ENCODE data around the gene GP5.
A peak's percentile ranks its signal among the peaks of the same experiment; 100 is the strongest.

GP5 gene

GRCh38 chr3:194396859-194397756 lies 2.0 kb downstream of the GP5 start:
- DNase-seq (ENCODE audit: low read depth in 2 of 2) = no peak

GRCh38 chr3:194396539-194396858 lies 2.6 kb downstream of the GP5 start:
- no peak for DNase-seq (ENCODE audit: low read depth in 2 of 2)

- DNase-seq (ENCODE audit: low read depth in 2 of 2) = peak in 1 of 2 donors; percentile 21
Observed at GRCh38 chr3:194395778-194396538, 3.1 kb downstream of the GP5 start.

GRCh38 chr3:194395212-194395611 lies 3.9 kb downstream of the GP5 start:
- DNase-seq (ENCODE audit: low read depth in 2 of 2) = no peak

- DNase-seq (ENCODE audit: low read depth in 2 of 2) = no peak
Observed at GRCh38 chr3:194392576-194392975, 6.5 kb downstream of the GP5 start.

GRCh38 chr3:194390835-194391234 lies 8.2 kb downstream of the GP5 start:
- DNase-seq (ENCODE audit: low read depth in 2 of 2) = no peak

- DNase-seq (ENCODE audit: low read depth in 2 of 2) = no peak
Observed at GRCh38 chr3:194389269-194389668, 9.8 kb downstream of the GP5 start.

GRCh38 chr3:194387926-194388418 lies 11.1 kb downstream of the GP5 start:
- no peak for DNase-seq (ENCODE audit: low read depth in 2 of 2)

- DNase-seq (ENCODE audit: low read depth in 2 of 2) = no peak
Observed at GRCh38 chr3:194387276-194387675, 11.8 kb downstream of the GP5 start.

- no peak for DNase-seq (ENCODE audit: low read depth in 2 of 2)
Observed at GRCh38 chr3:194386648-194387047, 12.4 kb downstream of the GP5 start.

GRCh38 chr3:194386066-194386465 lies 13.0 kb downstream of the GP5 start:
- DNase-seq (ENCODE audit: low read depth in 2 of 2) = no peak

- no peak for DNase-seq (ENCODE audit: low read depth in 2 of 2)
Observed at GRCh38 chr3:194384569-194385001, 14.5 kb downstream of the GP5 start.

- DNase-seq (ENCODE audit: low read depth in 2 of 2) = no peak
Observed at GRCh38 chr3:194384156-194384555, 14.9 kb downstream of the GP5 start.

GRCh38 chr3:194383276-194383940 lies 15.7 kb downstream of the GP5 start:
- no peak for DNase-seq (ENCODE audit: low read depth in 2 of 2)

GRCh38 chr3:194382892-194383223 lies 16.2 kb downstream of the GP5 start:
- DNase-seq (ENCODE audit: low read depth in 2 of 2) = no peak

- no peak for DNase-seq (ENCODE audit: low read depth in 2 of 2)
Observed at GRCh38 chr3:194382196-194382891, 16.7 kb downstream of the GP5 start.

GRCh38 chr3:194381460-194381875 lies 17.6 kb downstream of the GP5 start:
- DNase-seq (ENCODE audit: low read depth in 2 of 2) = no peak

GRCh38 chr3:194380326-194380725 lies 18.7 kb downstream of the GP5 start:
- no peak for DNase-seq (ENCODE audit: low read depth in 2 of 2)

- DNase-seq (ENCODE audit: low read depth in 2 of 2) = no peak
Observed at GRCh38 chr3:194379651-194380050, 19.4 kb downstream of the GP5 start.

- DNase-seq (ENCODE audit: low read depth in 2 of 2) = no peak
Observed at GRCh38 chr3:194379231-194379630, 19.8 kb downstream of the GP5 start.

- DNase-seq (ENCODE audit: low read depth in 2 of 2) = no peak
Observed at GRCh38 chr3:194377708-194378107, 21.4 kb downstream of the GP5 start.

- no peak for DNase-seq (ENCODE audit: low read depth in 2 of 2)
Observed at GRCh38 chr3:194376241-194376560, 22.9 kb downstream of the GP5 start.
